ENCODE data around the gene COL6A2.
"Not testable (repeated sequence)": the region's sequence is repeated elsewhere in the genome, so short reads cannot be mapped to it uniquely, and the experiment has no call there.

The COL6A2 gene

GRCh38 chr21:46094401-46095082, 3.4 kb upstream of the COL6A2 start:
- DNase-seq (ENCODE audit: low spot score) = no peak

- no peak for DNase-seq (ENCODE audit: low spot score)
These were observed 2.7 kb upstream of the COL6A2 start for GRCh38 chr21:46095083-46095719.

- DNase-seq (ENCODE audit: low spot score) = no peak
These were observed 1.9 kb upstream of the COL6A2 start for GRCh38 chr21:46095814-46096595.

- no peak for DNase-seq (ENCODE audit: low spot score)
These were observed 1.1 kb upstream of the COL6A2 start for GRCh38 chr21:46096596-46097335.

DNA sequence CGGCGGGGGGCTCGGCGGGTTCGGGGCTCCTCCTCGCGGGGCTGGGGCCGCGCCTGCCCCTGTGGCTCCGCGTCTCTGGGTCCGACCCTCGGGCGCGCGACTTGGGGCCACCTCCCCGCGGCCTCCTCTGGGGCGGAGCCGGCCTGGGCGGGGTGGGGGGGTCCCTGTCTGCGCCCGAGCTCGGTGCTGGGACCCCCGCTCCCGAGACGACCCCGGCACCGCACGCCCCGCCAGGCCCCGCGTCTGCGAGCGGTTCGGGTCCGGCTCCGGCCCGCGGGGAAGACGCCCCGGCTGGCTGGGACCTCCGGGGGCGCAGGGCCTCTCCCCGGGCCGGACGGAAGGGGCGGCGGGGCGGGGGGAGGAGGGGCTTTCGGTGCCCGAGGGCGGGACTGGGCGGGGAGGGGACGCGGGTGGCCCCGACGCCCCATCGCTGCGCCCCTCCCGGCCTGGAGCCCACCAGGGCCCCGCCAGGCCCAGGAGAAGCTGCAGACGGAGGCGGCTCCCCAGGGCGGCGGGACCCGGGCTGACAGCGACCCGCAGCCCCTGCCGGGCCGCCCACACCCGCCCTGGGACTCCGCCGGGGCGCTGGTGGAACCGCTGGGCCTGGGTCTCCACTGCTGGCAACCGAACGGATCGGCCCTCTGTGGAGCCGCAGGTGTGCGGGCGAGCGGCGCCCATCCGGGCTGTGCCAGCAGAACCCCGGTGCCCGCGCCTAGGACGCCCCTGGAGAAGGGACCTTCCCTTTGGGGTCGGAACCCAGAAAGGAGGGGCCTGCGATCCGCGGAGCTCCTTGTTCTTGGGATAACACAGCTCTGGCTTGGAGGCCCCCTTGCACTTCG, 610 bp downstream of the COL6A2 start:
- no peak for DNase-seq (ENCODE audit: low spot score)

- no peak for DNase-seq (ENCODE audit: low spot score)
These were observed 1.6 kb downstream of the COL6A2 start for GRCh38 chr21:46099476-46099875.

- no peak for DNase-seq (ENCODE audit: low spot score)
These were observed 2.1 kb downstream of the COL6A2 start for GRCh38 chr21:46100020-46100419.

DNA sequence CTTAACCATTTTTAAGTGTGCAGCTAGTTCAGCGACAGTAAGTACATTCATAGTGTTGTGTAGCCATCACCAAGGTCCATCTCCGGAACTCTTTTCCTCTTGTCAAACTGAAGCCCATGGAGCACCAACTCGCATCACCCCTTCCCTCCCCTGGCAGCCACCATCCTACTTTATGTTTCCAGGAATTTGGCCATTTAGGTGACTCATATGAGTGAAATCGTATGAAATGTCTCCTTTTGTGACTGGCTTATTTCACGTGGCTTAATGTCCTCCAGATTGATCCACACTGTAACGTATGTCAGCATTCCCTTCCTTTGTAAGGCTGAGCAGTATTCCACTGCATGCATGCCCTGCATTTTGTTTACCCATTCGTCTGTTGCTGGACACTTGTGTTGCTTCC, 2.5 kb downstream of the COL6A2 start:
- DNase-seq (ENCODE audit: low spot score) = no peak

- DNase-seq (ENCODE audit: low spot score) = no peak
These were observed 3.0 kb downstream of the COL6A2 start for GRCh38 chr21:46100906-46101305.

DNA sequence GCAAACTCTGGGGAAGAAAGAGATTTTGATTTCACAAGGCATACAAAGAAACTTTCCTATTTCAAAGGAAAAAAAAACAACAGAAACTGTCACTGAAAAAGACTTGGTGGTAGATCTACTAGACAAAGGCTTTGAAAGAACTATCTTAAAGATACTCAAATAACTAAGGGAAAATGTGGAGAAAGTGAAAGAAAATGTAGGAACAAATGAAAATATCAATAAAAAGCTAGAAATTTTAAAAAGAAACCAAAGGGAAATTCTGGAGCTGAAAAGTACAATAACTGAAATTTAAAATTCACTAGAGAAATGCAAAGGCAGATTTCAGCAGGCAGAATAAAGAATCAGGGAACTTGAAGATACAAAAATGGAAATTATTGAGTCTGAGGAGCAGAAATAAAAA, 6.2 kb downstream of the COL6A2 start:
- DNase-seq (ENCODE audit: low spot score) = no peak

GRCh38 chr21:46107376-46107775, 9.5 kb downstream of the COL6A2 start:
- DNase-seq (ENCODE audit: low spot score) = not testable (repeated sequence)

DNA sequence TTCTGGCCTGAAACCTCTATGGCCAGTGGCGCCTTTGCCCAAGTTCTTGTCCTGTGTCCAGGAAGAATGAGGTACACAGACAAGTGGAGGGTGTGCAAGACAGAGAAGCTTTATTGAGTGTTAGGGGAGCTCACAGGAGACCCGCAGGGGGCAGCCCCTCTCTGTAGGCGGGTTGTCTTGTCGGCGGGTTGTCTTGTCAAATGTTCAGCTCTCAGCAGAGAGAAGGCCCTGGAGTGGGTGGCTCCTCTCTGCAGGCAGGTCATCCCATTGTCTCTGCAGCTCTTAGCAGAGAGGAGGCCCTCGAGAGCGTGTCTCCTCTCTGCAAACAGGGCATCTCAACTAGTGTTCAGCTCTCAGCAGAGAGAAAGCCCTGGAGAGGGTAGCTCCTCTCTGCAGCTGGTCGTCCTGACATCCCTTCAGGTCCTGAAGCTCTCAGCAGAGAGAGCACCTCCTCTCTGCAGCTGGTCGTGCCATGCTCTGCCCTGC, 11.0 kb downstream of the COL6A2 start:
- no peak for DNase-seq (ENCODE audit: low spot score)

- no peak for DNase-seq (ENCODE audit: low spot score)
These were observed 11.7 kb downstream of the COL6A2 start for GRCh38 chr21:46109313-46110221.

DNA sequence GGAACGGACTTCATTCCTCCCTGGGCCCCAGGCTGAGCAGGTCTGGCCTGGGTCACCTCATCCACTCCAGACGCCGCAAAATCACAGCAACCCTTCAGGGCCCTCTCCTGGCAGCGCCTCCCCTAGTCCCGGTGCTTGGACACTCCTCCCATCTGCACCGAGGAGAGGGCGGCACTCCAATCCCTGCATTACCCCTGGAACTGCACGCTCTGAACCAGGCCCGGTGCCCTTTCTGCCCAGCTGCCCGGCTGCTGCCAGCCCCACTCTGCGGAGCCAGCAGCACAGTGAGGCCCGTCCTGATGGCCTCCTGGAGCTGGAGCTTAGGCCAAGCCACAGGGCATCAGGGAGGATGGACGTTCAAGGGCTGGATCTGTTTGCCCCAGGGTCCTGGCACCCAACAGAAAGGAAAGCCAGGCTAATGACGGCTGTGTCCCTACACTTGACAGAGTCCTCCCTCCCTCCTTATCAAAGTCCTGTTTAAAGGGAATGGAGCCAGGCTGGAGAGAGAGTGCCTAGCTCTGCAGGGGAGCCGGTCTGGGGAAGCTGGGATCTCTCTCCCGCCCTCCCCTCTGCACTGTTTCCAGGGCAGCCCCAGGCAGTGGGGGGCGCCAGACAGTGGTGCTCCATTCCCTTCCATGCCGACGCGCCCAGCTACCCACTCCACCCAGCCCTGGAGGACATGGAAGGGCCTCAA, 12.7 kb downstream of the COL6A2 start:
- no peak for DNase-seq (ENCODE audit: low spot score)

- DNase-seq (ENCODE audit: low spot score) = no peak
These were observed 13.3 kb downstream of the COL6A2 start for GRCh38 chr21:46111193-46111571.

GRCh38 chr21:46111857-46112724, 14.2 kb downstream of the COL6A2 start:
- DNase-seq (ENCODE audit: low spot score) = no peak

DNA sequence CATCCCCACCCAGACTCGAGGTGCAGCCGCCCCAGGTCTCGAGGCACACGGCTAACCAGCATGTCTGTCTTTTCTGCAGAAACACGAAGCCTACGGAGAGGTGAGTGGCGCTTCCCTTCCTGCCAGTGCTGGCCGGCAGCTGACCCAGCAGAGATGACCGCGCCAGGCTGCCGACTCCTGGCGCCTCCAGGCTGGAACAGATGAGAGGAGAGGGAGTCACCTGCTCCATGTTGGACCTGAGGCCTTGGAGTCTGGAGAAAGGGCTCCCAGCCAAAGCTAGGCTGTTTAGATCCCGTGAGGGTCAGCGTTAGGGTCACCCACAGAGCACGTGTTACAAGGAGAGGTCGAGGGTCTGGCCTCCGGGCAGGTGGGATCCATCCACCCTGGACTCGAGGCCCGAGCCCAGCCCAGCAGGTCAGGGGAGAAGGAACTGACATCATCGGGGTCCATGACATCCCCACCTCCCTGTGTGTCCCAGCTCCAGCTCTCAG, 14.9 kb downstream of the COL6A2 start:
- no peak for DNase-seq (ENCODE audit: low spot score)

DNA sequence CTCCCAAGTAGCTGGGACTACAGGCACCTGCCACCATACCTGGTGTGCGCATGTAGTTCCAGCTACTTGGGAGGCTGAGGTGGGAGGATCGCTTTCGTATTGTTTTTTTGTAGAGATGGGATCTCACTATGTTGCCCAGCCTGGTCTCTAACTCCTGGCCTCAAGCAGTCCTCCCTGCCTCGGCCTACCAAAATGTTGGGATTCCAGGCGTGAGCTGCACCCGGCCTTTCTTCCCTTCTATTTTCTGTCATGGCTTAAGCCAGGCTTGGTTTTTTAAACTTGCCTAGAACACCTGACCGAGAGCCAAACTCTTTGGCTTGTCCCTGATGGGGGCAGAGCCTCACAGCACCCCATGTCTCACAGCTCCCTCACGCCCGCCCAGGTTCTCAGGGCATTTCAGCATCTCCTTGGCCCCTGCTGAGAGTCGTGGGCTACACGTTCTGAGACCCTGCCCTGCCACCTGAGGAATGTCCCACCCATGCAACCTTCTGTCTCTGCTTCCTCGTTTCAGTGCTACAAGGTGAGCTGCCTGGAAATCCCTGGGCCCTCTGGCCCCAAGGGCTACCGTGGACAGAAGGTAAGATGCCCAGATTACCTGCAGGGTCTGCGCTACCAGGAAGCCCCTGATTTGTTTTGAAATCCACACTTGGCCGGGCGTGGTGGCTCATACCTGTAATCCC, 15.7 kb downstream of the COL6A2 start:
- no peak for DNase-seq (ENCODE audit: low spot score)

Data from kidney tubule cell (primary cell).